AG04449 (cell line): Measurements from ENCODE around the gene ZNF69.

Experiments used
- CTCF ChIA-PET: fragments of 350-600 bp; formaldehyde crosslinking; extraction: SDS; loops from one replicate; lab custom pipeline; 2021; ENCODE audit warnings: antibody characterized with exemption; lab: Yijun Ruan, JAX
- POLR2A ChIA-PET: fragments of 400-600, 350-600 bp; formaldehyde crosslinking; extraction: SDS; loops from one replicate; lab custom pipeline; 2020; ENCODE audit warnings: antibody characterized with exemption, inconsistent platforms; lab: Yijun Ruan, JAX
- DNase-seq: peaks from one replicate; pipeline ENCODE4 v3.0.0-alpha.2; 2010; ENCODE audit warnings: low read depth, low spot score
- H3K4me3 ChIP-seq: 2 replicates; pipeline ENCODE4 v1.5.1; 2011; ENCODE audit warnings: low read depth, mild to moderate bottlenecking, control low read depth, low read length
- CTCF ChIP-seq: IDR thresholded peaks from one replicate; pipeline ENCODE4 v1.5.1; 2011; ENCODE audit warnings: mild to moderate bottlenecking, moderate library complexity, low read length, control low read depth, inconsistent platforms; ENCODE audit not compliant: insufficient read depth; ENCODE audit errors: missing control alignments

The ZNF69 gene

GRCh38 chr19:11950312-11950711 is 62.7 kb downstream of the ZNF69 start:
- ChIA-PET CTCF (interaction anchor here (1.3 to 1.5 kb wide), 2 partner anchors 13 to 70 kb away, joined by 3 to 11 read pairs; no protein-coding TSS in a partner anchor), POLR2A (no interaction called here)
- no peak for TF ChIP-seq CTCF
- no peak overlapping the region for H3K4me3 ChIP-seq
- no peak for DNase-seq
